Stomach (tissue), 9 donors: ENCODE measurements around the gene AKR1C2. TPM values are rescaled to one million over a fixed set of nuclear protein-coding genes. Genes with fewer than 3 reads are reported as not detected.
"Not testable (repeated sequence)": the region's sequence is repeated elsewhere in the genome, so short reads cannot be mapped to it uniquely, and the experiment has no call there.

Experiments used
- DNase-seq, 2 donors: peaks; one replicate each; pipeline versions ENCODE4 v3.0.0 to v3.0.0-alpha.2; 2013 to 2019
- H3K27ac ChIP-seq, 5 donors: fragments of 200-600 bp in 4 of 5; sonication (generic) in 4 of 5; one replicate each; pipeline ENCODE4 v1.5.1; 2013 to 2019; ENCODE audit warnings: mild to moderate bottlenecking in 1 of 5, moderate library complexity in 1 of 5
- H3K27me3 ChIP-seq, 3 donors: fragments of 200-600 bp; sonication (generic); one replicate each; pipeline ENCODE4 v1.5.1; 2017 to 2019; ENCODE audit warnings: mixed run types in 1 of 3
- H3K36me3 ChIP-seq, 4 donors: fragments of 200-600 bp; sonication (generic); 1 replicate in 3 of 4; 2 replicates in 1 of 4; pipeline ENCODE4 v1.5.1; 2016 to 2019
- H3K4me1 ChIP-seq, 4 donors: fragments of 200-600 bp; sonication (generic); one replicate each; pipeline ENCODE4 v1.5.1; 2016 to 2019
- H3K4me3 ChIP-seq, 4 donors: fragments of 200-600 bp; sonication (generic) in 3 of 4; one replicate each; pipeline ENCODE4 v1.5.1; 2016 to 2019; ENCODE audit warnings: mild to moderate bottlenecking in 1 of 4
- H3K9me3 ChIP-seq, 4 donors: fragments of 200-600 bp; sonication (generic); one replicate each; pipeline ENCODE4 v1.5.1; 2016 to 2019
- CTCF ChIP-seq, 7 experiments: fragments of 450-650 bp in 4 of 7; fragments of 200-600 bp in 3 of 7; sonication (generic) in 3 of 7; IDR thresholded peaks; one replicate each; pipeline ENCODE4 v1.5.1; 2016 to 2019; ENCODE audit warnings: antibody characterized with exemption in 7 of 7, control low read depth in 2 of 7, mild to moderate bottlenecking in 1 of 7
- EP300 ChIP-seq: sonication (generic); formaldehyde crosslinking; IDR thresholded peaks from one replicate; pipeline ENCODE4 v1.6.1; 2017; ENCODE audit warnings: antibody characterized with exemption
- POLR2A ChIP-seq, 4 donors: fragments of 450-650 bp; IDR thresholded peaks; one replicate each; pipeline ENCODE4 v1.6.1; 2016; ENCODE audit warnings: antibody characterized with exemption in 4 of 4, control low read depth in 2 of 4, mild to moderate bottlenecking in 1 of 4, moderate library complexity in 1 of 4
- POLR2AphosphoS5 ChIP-seq, 3 donors: sonication (generic); formaldehyde crosslinking; IDR thresholded peaks; one replicate each; pipeline ENCODE4 v1.6.1; 2016; ENCODE audit warnings: antibody characterized with exemption in 3 of 3
- WGBS, 5 donors: extraction: QIAGEN DNeasy Blood & Tissue Kit in 3 of 5; methylation state at CpG; one replicate each; pipeline versions ENCODE4 v1.1.5 to v1.1.7; 2013 to 2018; 5-methylcytosine and 5-hydroxymethylcytosine counted together
- intact Hi-C: fragments of 100-400 bp; cut with DNase I; formaldehyde crosslinking; loops from one replicate; pipeline ENCODE4 v1.15.1; 2023; ENCODE audit warnings: low total_unique reads
- polyA plus RNA-seq, 3 donors: library from polyadenylated mRNA; stranded (reverse); fragments of 200-250 nt; gene quantifications; one replicate each; pipeline ENCODE4 v1.2.3, GENCODE V29; 2013
- total RNA-seq, 5 donors: library from RNA; depleted of rRNA; stranded (reverse); fragments of >200 nt; gene quantifications; one replicate each; pipeline versions ENCODE4 v1.1.0 to v1.2.3, GENCODE V29; 2014 to 2016
- donor health status: healthy with polysubstance abuse.
- donor health status: Bipolar disorder and iron deficiency.
- donor health status: healthy.

The AKR1C2 gene
- total and polyA plus RNA-seq, 8 donors, result 30.4 to 507 (median 63.1) TPM

- Histone ChIP-seq H3K9me3 (no peaks in the 10 kb centered on the region), H3K27ac (no peak overlapping the region), H3K4me3 (peak overlapping the region in 3 of 4 donors; percentile 1 to 34 (median 29)), H3K27me3 (no peaks in the 10 kb centered on the region), H3K36me3 (peaks cover 0 to 5% (median 2%) of the 10 kb centered on the region in 4 donors), H3K4me1 (no peaks in the 10 kb centered on the region)
- intact Hi-C loops, result no loop called here
- DNase-seq, result no peak
- TF ChIP-seq EP300, result no peak
- 70 to 86% (median 79%) methylated on average over 2 of the region's 2 CpGs for WGBS, 5 donors
Measured at GRCh38 chr10:5002013-5002727, 1.5 kb downstream of the AKR1C2 start.

- Histone ChIP-seq H3K27me3 (no peaks in the 10 kb centered on the region), H3K4me3 (no peak overlapping the region), H3K4me1 (no peaks in the 10 kb centered on the region), H3K36me3 (peaks cover 0 to 5% (median 2%) of the 10 kb centered on the region in 4 donors), H3K27ac (no peak overlapping the region), H3K9me3 (no peaks in the 10 kb centered on the region)
- intact Hi-C loops, result no loop called here
- no peak for DNase-seq
- 82 to 93% (median 87%) methylated on average over 5 of the region's 5 CpGs for WGBS, 5 donors
- TF ChIP-seq CTCF (IDR thresholded peaks at IDR 0.05), result no peak
- TF ChIP-seq POLR2A (IDR thresholded peaks at IDR 0.05), result no peak
- no peak for TF ChIP-seq POLR2AphosphoS5 (IDR thresholded peaks at IDR 0.05)
- TF ChIP-seq EP300, result no peak
Measured at GRCh38 chr10:4998671-4999070, 5.0 kb downstream of the AKR1C2 start.

- DNase-seq, intact Hi-C loops, H3K9me3 ChIP-seq, H3K4me1 ChIP-seq, H3K27ac ChIP-seq, H3K36me3 ChIP-seq, H3K27me3 ChIP-seq, H3K4me3 ChIP-seq: not testable (repeated sequence)
Measured at GRCh38 chr10:4994260-4994659, 9.4 kb downstream of the AKR1C2 start.

GRCh38 chr10:4992564-4992963, 11.1 kb downstream of the AKR1C2 start:
- WGBS, 5 donors, result 85 to 95% (median 92%) methylated on average over 10 of the region's 10 CpGs
- H3K27ac ChIP-seq, H3K4me3 ChIP-seq, H3K4me1 ChIP-seq, intact Hi-C loops, DNase-seq, H3K27me3 ChIP-seq, H3K9me3 ChIP-seq: not testable (repeated sequence)
- H3K36me3 ChIP-seq, result peaks cover 0 to 12% (median 0%) of the 10 kb centered on the region in 4 donors

- H3K4me3 ChIP-seq, DNase-seq, H3K9me3 ChIP-seq, H3K27me3 ChIP-seq, H3K4me1 ChIP-seq, H3K27ac ChIP-seq, intact Hi-C loops: not testable (repeated sequence)
- peaks cover 0 to 12% (median 0%) of the 10 kb centered on the region in 4 donors for H3K36me3 ChIP-seq
- WGBS, 5 donors, result 92 to 96% (median 94%) methylated on average over 2 to 3 of the region's 6 CpGs
Measured at GRCh38 chr10:4991463-4991862, 12.2 kb downstream of the AKR1C2 start.

- WGBS, 5 donors, result 93 to 97% (median 95%) methylated on average over 2 of the region's 2 CpGs
- Histone ChIP-seq H3K27ac (no peak overlapping the region), H3K27me3 (no peaks in the 10 kb centered on the region), H3K4me3 (no peak overlapping the region), H3K9me3 (no peaks in the 10 kb centered on the region), H3K4me1 (peaks cover 0 to 3% (median 1%) of the 10 kb centered on the region in 4 donors), H3K36me3 (peaks cover 0 to 12% (median 0%) of the 10 kb centered on the region in 4 donors)
- no peak for DNase-seq
- intact Hi-C loops, result no loop called here
- TF ChIP-seq CTCF (IDR thresholded peaks at IDR 0.05) (no peak), POLR2AphosphoS5 (IDR thresholded peaks at IDR 0.05) (no peak), POLR2A (IDR thresholded peaks at IDR 0.05) (no peak), EP300 (no peak)
Measured at GRCh38 chr10:4990217-4990616, 13.4 kb downstream of the AKR1C2 start.

GRCh38 chr10:4988000-4988641, 15.5 kb downstream of the AKR1C2 start:
- H3K27ac ChIP-seq, intact Hi-C loops, DNase-seq, H3K9me3 ChIP-seq, H3K4me3 ChIP-seq, H3K27me3 ChIP-seq: not testable (repeated sequence)
- Histone ChIP-seq H3K4me1 (peaks cover 0 to 13% (median 4%) of the 10 kb centered on the region in 4 donors), H3K36me3 (peaks cover 0 to 12% (median 0%) of the 10 kb centered on the region in 4 donors)
- WGBS, 5 donors, result 82 to 95% (median 92%) methylated on average over 6 of the region's 6 CpGs
